ENCODE data around the gene TMEM35B.

Gene TMEM35B

GRCh38 chr1:35016406-35016805, 31.3 kb upstream of the TMEM35B start:
- Histone ChIP-seq H3K27ac (no peak overlapping the region), H3K4me3 (no peak overlapping the region)
- no peak for DNase-seq (ENCODE audit: low spot score)
- no peak for TF ChIP-seq CTCF (IDR thresholded peaks at IDR 0.05)

GRCh38 chr1:35014486-35014885, 29.3 kb upstream of the TMEM35B start:
- Histone ChIP-seq H3K27ac (no peak overlapping the region), H3K4me3 (no peak overlapping the region)
- TF ChIP-seq CTCF (IDR thresholded peaks at IDR 0.05), result no peak
- DNase-seq (ENCODE audit: low spot score), result no peak

- TF ChIP-seq CTCF (IDR thresholded peaks at IDR 0.05), result no peak
- Histone ChIP-seq H3K4me3 (no peak overlapping the region), H3K27ac (no peak overlapping the region)
- no peak for DNase-seq (ENCODE audit: low spot score)
Observed at GRCh38 chr1:35005711-35006110, 20.6 kb upstream of the TMEM35B start.

- DNase-seq (ENCODE audit: low spot score), result no peak
- no peak for TF ChIP-seq CTCF (IDR thresholded peaks at IDR 0.05)
- H3K4me3 ChIP-seq, result no peak overlapping the region
- H3K27ac ChIP-seq, result no peak overlapping the region
Observed at GRCh38 chr1:35001743-35002142, 16.6 kb upstream of the TMEM35B start.

GRCh38 chr1:34994878-34995277, 9.7 kb upstream of the TMEM35B start:
- TF ChIP-seq CTCF (IDR thresholded peaks at IDR 0.05), result no peak
- H3K4me3 ChIP-seq, result no peak overlapping the region
- DNase-seq (ENCODE audit: low spot score), result no peak

GRCh38 chr1:34988581-34988980, 3.4 kb upstream of the TMEM35B start:
- H3K27ac ChIP-seq, result no peak overlapping the region
- DNase-seq (ENCODE audit: low spot score), result no peak
- H3K4me3 ChIP-seq, result no peak overlapping the region
- TF ChIP-seq CTCF (IDR thresholded peaks at IDR 0.05), result no peak

More at GRCh38 chr1:34994878-34995277, 9.7 kb upstream of the TMEM35B start:
- no peak overlapping the region for H3K27ac ChIP-seq

GRCh38 chr1:34988147-34988546, 3.0 kb upstream of the TMEM35B start:
- no peak for DNase-seq (ENCODE audit: low spot score)
- no peak for TF ChIP-seq CTCF (IDR thresholded peaks at IDR 0.05)
- Histone ChIP-seq H3K4me3 (no peak overlapping the region), H3K27ac (no peak overlapping the region)

Data from coronary artery (tissue), 2 donors.